Eye (tissue), 1 donor: ENCODE measurements around the gene LRRC56.

Experiments
- DNase-seq: peaks from one replicate; pipeline ENCODE4 v3.0.0-alpha.2; 2015

The LRRC56 gene

GRCh38 chr11:601573-602245 is 64.4 kb downstream of the LRRC56 start:
- no peak for DNase-seq

GRCh38 chr11:603154-603553 is 65.8 kb downstream of the LRRC56 start:
- DNase-seq, result no peak
